GM19467 (cell line): Measurements from ENCODE around the gene EPB41L3.

Experiments
- ATAC-seq: cut with Tn5 transposase; IDR thresholded peaks from one replicate; pipeline ENCODE4 v1.9.1; 2021; ENCODE audit warnings: mild to moderate bottlenecking, moderate library complexity; ENCODE audit not compliant: unreplicated experiment

The EPB41L3 gene

DNA sequence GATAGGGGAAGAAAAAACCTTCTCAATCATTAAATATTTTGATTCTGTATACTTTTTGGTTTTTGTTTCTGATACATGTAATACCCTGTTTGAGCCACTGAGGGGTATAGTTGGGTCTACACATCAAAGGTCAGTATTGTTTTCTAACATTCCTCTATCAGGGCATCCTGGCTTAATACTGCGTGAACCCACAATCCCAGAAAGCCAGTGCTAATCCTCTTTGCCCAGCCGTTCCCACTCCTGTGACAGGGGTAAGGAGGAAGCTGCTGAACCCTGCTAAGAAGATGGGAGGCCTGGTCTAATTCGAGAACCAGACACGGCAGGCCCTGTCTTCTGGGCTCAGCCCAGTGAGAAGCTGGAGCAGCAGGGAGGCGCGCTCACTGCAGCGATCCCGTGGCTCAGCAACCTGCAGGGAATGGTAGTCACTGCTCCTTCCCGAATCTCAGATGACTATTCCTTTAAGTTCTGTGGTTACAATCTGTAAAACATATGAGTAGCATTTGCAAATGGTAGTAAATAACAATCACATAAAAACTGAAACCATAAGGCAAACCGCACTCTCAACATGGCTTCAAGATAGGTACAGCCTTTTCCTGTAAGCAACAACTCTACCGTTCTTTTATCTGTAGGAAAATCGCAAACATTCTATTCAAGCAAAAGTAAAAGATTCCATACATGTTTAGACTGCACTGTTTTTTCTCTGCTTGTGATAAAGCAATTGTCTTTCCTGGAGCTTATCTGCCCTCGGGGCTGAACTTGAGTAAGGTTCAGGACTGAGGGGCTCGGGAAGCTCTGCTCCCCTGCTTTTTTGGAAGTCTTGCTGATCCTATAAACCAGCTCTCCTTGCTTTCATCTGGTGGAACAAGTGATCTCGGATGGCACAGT, 87.0 kb downstream of the EPB41L3 start:
- peak; percentile 53 for ATAC-seq

DNA sequence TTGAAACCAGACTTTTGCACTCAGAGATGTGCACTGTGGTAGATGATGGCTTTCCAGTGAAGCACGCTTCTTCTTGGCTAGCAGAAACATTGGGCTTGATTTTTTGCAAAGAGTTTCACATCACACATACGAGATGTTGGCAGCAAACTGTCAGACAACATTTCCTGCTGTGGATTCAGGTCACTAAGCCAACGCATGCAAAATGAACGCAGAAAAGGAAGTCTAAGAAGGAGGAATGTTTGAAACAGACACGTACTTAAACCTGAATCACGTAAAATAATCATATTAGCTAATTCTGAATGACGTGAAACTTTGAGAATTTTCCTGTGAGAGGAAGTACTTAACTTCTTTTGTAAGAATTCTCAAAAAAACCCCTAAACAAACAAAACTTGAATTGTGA, 88.1 kb downstream of the EPB41L3 start:
- ATAC-seq = no peak

DNA sequence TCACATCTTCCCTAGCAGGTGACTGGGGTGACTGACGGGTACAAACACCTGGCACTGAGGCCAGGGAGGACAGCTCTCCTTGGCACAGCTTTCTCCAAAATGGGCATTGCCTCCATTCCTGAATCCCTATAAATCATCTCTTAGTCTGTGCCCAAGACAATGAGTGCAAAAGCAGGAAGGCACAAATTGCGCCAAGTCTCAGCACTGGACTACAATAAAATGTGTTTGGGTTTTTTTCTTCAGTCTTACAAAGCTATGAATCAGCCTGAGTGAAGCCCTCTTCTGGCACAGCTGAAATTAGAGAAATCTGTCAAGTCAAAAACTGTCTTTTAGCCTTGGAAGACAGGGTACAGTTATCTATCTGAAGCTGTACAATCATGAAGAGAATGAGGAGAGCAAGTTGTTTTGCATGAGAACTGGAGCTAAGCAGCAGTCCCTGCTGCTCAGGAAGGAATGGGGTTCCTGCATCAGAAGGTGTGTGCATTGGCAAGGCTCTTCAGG, 90.8 kb downstream of the EPB41L3 start:
- no peak for ATAC-seq

DNA sequence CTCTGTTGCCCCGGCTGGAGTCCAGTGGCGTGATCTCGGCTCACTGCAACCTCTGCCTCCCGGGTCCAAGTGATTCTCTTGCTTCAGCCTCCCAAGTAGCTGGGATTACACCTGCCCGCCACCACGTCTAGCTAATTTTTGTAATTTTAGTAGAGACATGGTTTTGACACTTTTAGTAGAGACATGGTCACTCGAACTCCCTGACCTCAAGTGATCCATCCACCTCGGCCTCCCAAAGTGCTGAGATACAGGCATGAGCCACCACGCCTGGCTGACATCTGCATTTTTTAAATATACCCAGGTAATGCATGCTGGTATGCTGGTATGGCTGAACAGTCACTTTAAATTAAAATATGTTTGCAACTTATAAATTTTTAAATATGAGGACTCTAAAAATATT, 91.9 kb downstream of the EPB41L3 start:
- ATAC-seq = no peak

DNA sequence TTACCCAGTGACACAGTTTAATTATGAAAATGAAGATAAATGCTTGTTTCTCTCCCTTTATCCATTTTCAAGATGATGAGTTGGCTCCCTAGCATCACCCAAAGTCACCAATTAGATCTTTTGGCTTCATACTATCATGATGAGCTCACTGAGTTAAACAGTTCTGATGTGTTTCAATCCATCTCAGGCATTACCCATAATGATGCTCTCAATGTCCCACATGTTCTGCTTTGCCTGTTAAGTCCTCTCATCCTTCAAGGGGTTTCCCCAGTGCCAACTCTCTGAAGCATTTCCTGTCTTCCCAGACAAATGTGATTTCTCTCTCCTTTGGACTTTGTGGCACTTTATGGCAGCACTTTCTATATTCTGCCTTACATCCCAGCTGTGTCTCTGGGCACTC, 92.6 kb downstream of the EPB41L3 start:
- ATAC-seq = no peak

DNA sequence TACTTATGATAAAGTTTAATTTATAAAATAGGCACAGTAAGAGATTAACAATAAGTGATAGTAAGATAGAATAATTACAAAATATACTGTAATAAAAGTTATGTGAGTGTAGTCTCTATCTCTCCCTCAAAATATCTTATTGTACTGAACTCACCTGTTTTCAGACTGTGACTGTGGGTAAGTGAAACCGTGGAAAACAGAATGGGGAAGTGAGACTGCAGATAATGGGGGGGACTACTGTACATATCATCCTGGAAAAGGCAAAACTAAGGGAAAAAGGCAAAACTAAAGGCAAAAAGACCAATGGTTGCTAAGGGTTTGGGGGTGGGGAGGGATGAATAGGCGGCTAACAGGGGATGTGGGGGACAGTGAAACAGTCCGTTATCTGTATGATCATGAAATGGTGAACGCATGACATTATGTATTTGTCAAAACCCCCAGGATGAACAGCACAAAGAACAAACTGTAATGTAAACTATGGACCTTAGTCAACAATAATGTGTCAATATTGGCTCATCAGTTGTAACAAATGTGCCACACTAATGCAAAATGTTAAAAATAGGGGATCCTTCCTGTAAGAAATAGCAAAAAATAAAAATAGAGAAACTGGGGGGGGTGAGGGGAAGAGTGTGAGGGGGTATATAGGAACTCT, 93.8 kb downstream of the EPB41L3 start:
- no peak for ATAC-seq

DNA sequence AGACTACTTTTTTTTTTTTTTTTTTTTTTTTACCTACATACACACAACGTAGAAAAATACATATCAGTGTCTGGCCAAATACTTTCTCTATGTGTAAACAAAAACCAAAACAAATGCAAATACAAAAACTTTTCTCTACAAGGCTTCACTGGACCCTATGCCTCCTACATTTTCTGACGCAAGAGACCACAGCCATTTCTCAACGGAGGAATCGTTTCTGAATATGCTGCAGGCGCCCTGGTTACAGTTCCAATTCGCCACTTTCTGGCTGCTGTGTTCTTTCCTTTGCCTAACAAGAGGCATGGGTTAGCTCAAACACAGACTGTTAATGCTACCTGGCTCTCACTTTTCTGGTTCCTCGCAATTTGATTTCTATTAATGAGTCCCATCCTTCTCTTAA, 96.4 kb downstream of the EPB41L3 start:
- ATAC-seq = no peak

DNA sequence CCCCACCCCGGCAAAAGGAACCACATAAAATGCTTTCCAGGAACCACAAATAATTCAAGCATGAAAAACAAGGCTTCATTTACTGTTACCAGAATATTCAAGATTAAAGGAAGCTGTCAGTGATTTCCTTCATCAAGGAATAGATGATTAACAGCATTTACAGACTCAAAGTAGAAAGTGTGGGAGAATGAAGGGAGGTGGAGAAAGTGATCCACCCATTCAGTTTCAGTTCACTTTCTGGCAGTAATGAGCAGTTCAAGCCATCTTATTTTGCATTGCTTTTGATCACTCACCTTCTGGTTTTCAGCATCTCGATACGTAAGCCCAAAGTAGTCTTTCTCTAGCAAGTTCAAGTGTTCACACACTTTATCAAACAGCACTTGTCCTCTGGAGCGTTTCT, 99.0 kb downstream of the EPB41L3 start:
- ATAC-seq = no peak

DNA sequence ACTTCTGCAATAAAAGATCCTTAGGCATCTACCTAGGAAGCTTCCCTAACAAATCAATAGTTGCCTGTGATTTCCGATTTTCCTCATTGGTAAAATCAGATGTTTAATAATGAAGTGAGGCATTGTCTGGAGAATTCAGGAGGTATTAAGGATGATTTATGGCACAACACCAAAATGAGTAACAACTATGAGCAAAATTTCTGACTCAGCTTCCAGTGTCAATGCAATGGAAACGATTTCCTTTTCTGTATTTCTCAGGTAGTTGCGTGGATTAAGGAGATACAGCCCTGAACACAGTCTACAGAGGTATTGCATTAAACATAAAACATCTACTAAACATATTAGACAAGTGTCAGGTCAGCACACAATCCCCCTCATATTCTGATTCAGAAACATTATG, 99.5 kb downstream of the EPB41L3 start:
- ATAC-seq = no peak

DNA sequence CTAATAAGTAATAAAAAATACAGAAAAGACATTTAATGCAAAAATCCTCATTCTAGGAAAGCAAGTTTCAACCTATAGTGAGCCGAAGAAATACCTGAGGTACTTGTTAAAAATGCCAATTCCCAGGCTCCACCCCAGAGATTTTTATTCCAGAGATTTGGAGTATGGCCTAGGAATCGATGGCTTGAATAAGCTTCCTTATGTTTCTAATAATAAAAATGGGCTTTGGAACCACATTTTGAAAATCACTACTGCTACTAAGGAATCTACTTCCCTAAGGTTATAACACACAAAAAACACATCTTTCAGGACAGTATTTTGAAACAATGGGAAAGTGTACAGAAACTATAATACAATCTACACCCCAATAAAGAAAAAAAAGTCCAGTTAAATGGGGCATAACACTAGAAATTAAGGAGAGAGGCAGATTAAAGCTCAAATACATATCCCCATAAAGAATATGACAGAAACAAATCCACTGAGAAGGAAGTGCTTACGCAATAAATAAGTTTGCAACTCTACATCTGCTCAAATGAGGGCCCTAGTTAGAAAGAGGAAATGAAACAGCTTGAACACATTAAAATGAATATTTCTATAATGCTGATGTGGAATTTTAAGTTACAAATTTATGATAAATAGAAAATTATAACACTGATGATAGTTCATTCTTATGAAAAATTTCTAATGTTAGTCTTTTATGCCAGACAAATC, 103.7 kb downstream of the EPB41L3 start:
- no peak for ATAC-seq

DNA sequence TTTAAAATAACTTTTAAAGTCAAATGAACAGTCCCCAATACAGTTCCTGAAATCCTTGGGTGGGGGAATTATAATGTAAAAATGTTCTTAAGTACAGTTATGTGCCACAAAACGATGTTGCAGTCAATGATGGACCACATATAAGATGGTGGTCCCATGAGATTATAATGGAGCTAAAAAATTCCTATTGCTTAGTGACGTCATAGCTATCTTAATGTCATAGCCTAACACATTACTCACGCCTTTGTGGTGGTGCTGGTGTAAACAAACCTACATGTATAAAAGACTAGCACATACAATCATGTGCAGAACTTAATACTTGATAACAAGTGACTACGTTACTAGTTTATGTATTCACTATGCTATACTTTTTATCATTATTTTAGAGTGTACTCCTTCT, 109.4 kb downstream of the EPB41L3 start:
- no peak for ATAC-seq

DNA sequence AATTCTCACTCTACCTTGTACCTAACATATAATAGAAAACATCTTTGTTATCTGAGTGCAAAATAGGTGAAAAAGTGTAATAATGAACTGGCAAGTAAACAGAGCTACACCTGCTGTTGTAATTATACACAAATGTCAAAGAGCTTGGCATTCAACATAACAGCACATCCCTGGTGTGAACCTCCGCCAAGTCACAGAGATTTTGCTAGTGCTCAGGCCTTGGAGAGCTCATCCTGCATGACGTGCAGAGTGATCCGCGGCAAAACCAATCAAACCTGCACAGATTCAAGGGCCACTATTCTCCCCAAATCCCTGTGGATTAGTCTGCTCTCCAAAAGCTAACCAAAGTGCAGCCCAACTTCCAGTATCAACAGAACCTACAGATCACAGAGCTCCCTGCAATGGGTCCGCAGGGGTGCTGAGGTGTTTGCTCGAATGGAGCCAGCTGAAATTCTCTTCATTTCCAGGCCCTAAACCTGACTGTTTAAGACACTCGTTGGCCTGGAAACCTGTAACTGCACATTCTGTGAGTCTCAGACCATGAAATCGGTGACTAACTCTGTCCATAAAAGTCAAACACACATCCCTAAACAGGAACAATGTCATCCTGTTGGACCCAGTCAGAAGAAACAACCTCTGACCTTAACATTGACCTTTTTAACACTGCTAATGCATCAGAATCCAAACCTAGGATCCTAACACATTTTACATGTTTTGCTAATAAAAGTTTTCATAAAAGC, 111.8 kb downstream of the EPB41L3 start:
- no peak for ATAC-seq

DNA sequence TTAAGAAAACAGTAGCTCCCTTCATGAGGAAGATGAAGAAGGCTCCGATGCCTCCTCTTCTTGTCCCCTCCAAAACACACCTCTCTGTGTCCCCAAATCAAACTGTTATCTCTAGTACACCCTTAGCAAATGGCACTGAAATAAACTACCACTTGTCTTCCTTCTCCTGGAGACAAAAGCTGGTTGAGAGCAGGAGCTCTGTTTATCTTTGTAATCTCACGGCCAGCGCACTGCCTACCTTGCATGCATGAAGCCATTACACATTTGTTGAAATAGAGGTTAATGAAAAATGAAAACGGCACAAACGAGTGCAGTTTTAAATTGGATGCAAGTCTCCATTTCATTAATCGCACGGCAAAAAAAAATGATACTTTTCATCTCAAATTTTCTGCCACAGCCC, 113.7 kb downstream of the EPB41L3 start:
- no peak for ATAC-seq

DNA sequence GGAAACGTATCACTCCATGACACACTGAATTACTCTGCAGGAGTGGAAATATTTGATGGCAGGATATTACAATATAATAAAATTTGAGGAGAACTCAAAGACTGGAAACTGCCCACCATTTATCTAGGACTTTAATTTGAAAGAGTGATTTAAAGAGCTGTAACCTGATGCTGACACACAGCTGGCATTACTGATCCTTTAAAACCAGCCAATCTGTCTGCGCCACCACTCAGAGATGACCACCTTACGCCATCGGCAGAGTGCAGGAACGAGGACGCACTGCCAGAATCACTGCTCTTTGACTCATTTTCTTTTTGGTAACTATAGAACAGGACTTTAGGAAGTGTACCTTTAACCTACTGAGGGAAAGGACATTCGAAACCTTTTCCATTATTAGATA, 114.1 kb downstream of the EPB41L3 start:
- no peak for ATAC-seq

DNA sequence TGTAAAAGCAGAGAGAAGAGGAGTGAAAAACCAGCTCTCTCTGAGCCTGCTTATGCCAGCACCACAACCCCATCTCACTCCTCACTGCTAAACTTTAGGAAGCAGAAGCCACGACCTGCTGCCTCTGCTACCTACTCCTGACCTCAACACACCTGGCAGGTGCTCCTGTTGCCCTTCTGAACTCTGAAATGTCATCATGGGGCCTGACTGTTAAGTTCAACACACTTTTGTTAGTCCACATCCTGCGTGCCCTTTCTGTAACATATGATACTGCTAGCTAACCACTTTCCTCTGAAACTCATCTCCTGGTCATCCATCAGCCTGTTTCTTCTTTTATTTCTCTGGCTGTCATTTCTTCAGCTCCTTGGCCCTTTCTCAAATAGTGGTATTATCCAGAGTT, 118.1 kb downstream of the EPB41L3 start:
- no peak for ATAC-seq

DNA sequence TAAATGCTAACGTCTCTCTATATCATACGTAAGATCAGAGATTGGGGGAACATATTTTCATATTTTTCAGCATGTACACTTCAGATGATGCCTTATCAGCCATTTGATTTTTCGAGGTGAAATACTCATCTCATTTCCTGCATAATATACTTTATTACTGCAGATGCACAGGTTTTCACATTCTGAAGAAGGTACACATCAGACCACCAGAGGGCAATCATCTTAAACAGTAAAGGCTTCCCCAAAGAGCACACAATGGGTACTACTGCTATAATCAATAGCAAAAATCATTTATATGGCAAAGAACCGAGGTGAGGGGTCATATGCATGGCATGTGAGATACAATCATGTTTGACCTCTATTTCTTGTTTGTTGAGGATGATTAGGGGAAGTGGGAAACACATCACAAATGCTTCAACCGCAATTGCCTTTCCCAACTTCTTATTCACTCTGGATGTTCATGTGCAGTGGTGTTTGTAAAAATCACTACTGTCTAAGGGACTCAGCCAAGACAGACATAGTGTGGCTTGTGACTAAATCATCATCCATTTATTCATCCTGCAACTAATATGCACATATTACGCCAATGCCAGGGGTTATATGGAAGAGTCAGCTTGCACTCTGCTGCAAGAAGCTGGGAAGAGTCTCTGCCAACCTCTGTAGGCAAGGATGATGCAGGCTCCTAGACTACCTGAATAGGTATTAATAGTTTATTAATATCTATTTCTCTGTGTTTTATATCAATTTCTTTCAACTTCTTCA, 118.7 kb downstream of the EPB41L3 start:
- no peak for ATAC-seq

DNA sequence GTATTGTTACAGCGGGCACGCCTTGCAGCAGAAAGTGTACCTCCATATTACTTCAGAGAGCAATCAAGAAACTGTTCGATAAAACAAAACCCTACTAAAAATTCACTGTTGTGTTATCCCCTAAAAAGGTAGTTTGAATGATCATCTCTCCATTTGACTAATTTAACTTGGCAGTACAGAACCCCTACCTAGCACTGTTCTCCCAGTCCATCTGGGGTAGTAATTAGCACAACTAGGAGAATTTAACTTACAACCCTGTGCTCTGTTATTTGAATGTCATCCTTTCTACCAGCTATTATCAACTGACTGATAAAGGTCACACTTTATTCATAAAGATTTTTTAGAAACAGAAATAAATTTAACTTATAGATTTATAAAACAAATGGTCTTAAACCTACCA, 121.2 kb downstream of the EPB41L3 start:
- ATAC-seq = no peak

DNA sequence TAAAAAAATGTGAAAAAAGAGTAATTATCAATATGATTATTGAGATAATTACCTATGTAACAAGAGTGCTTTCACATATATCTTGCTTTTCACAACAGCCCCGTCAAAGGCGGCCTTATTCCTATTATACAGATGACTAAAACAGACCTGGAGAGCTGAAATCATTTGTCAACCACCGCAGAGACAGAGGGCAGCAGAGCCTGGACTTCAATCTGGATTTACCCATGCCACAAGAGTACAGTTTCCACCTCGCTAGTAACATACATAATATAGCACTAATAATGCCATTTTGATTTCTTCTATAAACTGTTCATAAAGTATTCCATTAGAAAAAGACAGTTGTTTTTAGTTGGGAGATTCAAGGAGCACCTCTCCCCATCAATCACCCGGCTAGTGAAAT, 121.8 kb downstream of the EPB41L3 start:
- ATAC-seq = no peak

DNA sequence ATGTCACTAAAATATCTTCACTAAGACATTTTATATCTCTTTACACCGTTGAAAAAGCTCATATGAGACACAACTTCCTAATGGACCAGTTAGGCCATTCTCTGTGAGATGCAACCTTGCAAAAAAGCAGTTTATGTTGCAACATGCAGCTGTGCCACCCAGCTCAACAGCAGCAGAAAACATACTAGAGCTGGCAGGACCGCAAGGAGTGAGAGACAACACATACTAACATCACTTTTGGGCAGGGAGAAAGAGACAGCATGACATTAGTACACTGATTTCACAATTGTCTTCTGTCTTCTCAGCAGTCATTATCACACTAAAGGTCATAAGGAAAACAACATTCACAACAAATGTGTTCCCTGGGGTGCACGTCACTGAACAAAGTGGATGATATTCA, 122.9 kb downstream of the EPB41L3 start:
- ATAC-seq = no peak

DNA sequence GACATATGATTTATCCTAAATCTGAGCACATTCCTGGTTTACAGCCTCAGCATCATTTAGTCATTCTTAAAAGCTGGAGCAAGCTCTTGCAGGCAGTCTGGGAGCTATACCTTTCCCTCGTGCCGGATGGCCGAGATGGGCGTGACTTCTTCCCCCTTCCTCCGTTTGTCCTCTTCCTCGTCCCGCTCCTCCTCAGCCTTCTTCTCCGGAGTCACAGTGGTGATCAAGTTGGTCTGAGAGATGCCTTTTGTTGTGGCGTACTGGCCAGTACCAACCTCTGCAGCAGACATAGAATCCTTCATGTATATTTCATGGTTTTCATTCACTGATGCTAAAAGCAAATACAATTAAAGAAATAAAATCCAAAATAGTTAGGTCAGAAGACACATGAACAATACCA, 124.2 kb downstream of the EPB41L3 start:
- ATAC-seq = no peak
